Measurements from ENCODE around the gene UBQLNL. TPM values are rescaled to one million over a fixed set of nuclear protein-coding genes. Genes with fewer than 3 reads are reported as not detected.

Gene UBQLNL, protein sequence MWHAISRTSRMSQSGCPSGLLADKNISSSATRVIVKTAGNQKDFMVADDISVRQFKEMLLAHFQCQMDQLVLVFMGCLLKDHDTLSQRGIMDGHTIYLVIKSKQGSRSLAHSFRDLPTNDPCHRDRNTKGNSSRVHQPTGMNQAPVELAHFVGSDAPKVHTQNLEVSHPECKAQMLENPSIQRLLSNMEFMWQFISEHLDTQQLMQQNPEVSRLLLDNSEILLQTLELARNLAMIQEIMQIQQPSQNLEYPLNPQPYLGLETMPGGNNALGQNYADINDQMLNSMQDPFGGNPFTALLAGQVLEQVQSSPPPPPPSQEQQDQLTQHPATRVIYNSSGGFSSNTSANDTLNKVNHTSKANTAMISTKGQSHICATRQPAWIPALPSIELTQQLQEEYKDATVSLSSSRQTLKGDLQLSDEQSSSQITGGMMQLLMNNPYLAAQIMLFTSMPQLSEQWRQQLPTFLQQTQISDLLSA
- total RNA-seq (2021; fragmentation: NEBNext Ultra II Directional; extraction: Animal tissue kit (Norgen Biotek cat#: 25700)): under 1 TPM in 5 of 6 experiments, not detected in 1; 0.07 to 0.17 (median 0.11) TPM
- long read RNA-seq: 0 reads

DNA sequence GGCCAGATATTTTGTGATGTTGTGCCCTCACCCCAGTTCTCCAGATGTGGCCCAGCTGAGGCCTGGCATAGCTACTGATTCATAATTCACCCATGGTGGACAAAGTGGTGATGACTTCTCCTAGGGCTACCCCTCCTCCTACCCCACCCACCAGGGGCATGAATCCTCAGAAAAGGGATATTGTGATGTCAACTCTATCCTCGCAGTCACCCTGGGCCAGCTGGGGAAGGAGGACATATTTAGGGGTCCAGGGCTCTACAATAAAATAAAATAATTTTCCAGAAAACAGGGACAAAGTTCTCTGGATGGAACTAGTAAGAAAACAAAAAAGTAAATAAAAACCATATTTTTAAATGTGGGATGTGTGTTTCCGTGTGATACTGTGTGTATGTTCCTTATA lies at the start of gene UBQLNL:
Gene UBQLNL (minus strand): TSS at position 101 of the 400 bp plus-strand sequence. CDS start 258 bp downstream, outside the sequence.
- Mint-ChIP-seq H3K9me3 (no peaks in the 10 kb centered on the region), H3K36me3 (ENCODE audit: low read depth) (no peaks in the 10 kb centered on the region), H3K4me1 (ENCODE audit: low read depth) (no peaks in the 10 kb centered on the region), H3K4me3 (no peak within 1 kb of the TSS), H3K27me3 (ENCODE audit: insufficient read depth) (peaks cover 3% of the 10 kb centered on the region), H3K27ac (no peak within 1 kb of the TSS)
- TF ChIP-seq, protein P1, sequence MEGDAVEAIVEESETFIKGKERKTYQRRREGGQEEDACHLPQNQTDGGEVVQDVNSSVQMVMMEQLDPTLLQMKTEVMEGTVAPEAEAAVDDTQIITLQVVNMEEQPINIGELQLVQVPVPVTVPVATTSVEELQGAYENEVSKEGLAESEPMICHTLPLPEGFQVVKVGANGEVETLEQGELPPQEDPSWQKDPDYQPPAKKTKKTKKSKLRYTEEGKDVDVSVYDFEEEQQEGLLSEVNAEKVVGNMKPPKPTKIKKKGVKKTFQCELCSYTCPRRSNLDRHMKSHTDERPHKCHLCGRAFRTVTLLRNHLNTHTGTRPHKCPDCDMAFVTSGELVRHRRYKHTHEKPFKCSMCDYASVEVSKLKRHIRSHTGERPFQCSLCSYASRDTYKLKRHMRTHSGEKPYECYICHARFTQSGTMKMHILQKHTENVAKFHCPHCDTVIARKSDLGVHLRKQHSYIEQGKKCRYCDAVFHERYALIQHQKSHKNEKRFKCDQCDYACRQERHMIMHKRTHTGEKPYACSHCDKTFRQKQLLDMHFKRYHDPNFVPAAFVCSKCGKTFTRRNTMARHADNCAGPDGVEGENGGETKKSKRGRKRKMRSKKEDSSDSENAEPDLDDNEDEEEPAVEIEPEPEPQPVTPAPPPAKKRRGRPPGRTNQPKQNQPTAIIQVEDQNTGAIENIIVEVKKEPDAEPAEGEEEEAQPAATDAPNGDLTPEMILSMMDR (IDR thresholded peaks at IDR 0.05): no peak
- DNase-seq: no peak

DNA sequence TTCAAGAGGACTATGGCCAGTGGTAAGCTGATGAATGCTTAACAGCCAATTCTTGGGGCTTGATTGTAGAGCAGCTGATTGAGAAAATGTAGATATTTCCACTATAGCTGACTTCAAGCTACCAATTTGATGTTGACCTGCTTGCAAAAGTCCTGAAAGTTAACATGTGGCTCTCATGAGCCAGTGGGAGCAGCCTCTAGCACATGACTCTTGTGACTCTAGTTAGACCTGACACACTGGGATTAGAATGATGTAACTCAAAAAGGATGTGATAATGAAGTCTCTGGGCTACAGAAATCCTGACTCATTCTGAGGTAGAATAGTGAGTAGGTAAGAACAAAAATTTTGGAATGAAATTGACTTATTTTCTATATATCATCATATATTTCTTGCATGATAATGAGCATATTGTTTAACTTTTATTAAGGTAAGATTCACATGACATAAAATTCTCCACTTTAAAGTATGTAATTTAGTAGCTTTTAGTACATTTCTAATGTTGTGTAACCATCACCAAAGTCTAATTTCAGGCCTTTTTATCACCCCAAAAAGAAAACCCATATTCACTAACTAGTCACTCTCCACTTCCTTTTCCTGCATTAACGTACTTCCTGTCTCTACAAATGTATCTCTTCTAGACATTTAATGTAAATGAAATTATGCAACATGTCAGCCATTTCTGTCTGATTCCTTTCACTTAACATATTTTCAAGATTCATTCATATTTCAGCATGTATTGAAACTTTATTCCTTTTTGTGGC lies 47.9 kb upstream of the UBQLNL start:
- peak; percentile 6 for DNase-seq
- Mint-ChIP-seq H3K36me3 (ENCODE audit: low read depth) (no peaks in the 10 kb centered on the region), H3K9me3 (no peaks in the 10 kb centered on the region), H3K4me3 (no peak overlapping the region), H3K4me1 (ENCODE audit: low read depth) (peaks cover 10% of the 10 kb centered on the region), H3K27ac (no peak overlapping the region), H3K27me3 (ENCODE audit: insufficient read depth) (no peaks in the 10 kb centered on the region)
- TF ChIP-seq, protein P1 (IDR thresholded peaks at IDR 0.05): no peak

DNA sequence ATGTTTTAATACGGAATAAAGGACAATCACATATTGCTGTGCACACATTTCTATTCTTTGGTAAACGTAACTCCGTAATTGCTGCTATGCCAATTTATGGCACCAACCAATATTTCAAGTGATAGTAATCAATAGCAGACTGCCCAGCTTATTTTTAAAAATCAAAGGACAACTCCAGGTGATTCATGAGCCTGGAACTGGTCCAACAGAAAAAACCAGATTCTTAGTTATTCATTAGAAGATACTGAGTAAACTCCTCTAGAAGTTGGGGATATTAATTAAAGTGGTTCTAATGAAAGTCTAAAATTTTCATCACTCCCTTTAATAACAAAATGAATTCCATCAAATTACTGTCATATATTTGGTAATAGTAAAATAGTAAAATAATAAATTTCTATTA lies 41.3 kb upstream of the UBQLNL start:
- no peak for DNase-seq
- TF ChIP-seq, protein P1 (IDR thresholded peaks at IDR 0.05): no peak
- Mint-ChIP-seq H3K36me3 (ENCODE audit: low read depth) (no peaks in the 10 kb centered on the region), H3K4me1 (ENCODE audit: low read depth) (peaks cover 6% of the 10 kb centered on the region; the same call in 1 of the 2 replicates), H3K27me3 (ENCODE audit: insufficient read depth) (no peaks in the 10 kb centered on the region), H3K9me3 (no peaks in the 10 kb centered on the region), H3K27ac (no peak overlapping the region), H3K4me3 (no peak overlapping the region)

DNA sequence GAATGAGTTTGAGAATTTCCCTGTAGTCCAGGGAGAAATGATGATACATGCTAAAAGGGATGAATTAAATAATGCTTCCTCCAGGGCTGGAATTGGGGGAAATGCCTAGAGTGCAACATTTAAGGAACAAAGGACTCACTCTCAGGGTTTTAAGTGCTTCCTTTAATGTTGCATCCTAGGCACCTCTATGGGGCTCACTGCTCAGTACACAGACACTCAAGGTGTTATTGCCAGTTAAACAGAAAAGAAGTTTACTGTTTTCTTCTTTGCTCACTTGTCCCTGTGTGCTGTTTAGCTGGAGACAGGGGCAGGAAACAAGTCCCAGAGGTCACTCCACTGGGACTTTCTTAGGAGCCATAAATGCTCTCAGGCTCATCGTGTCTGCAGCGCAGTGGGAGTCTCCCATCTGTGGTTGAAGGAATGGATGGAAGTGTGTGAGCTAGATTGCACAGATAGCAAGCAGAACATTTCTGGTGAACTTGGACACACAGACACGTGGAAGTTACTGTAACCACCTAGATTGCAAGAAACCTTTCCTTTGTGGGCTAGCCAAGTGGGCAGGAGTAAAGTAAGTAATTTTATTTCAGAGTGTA lies 40.2 kb upstream of the UBQLNL start:
- no peaks in the 10 kb centered on the region for H3K9me3 Mint-ChIP-seq
- TF ChIP-seq, protein P1 (IDR thresholded peaks at IDR 0.05): no peak
- H3K27me3 Mint-ChIP-seq (ENCODE audit: insufficient read depth): no peaks in the 10 kb centered on the region
- no peaks in the 10 kb centered on the region for H3K36me3 Mint-ChIP-seq (ENCODE audit: low read depth)
- H3K27ac Mint-ChIP-seq: no peak overlapping the region
- no peak for DNase-seq
- no peak overlapping the region for H3K4me3 Mint-ChIP-seq
- peaks cover 8% of the 10 kb centered on the region for H3K4me1 Mint-ChIP-seq (ENCODE audit: low read depth)

DNA sequence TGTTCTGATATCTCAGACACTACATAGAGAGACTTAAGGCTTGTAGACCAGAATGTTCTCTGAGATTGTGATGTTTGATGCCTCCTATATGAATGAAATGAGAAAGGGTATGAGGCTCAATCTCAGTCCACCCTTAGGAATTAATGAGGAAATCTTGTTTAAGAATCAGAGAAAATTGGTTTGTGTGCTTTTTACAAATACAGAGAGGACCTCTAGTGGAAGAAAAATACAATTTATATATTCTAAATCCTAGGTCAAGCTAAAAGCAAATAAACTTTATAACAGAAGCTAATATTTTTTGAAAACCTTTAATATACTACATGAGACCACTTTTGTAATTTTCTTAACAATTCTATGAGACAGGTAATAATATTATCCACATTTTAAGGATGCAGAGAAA lies 36.8 kb upstream of the UBQLNL start:
- H3K4me1 Mint-ChIP-seq (ENCODE audit: low read depth): peaks cover 30% of the 10 kb centered on the region
- no peaks in the 10 kb centered on the region for H3K36me3 Mint-ChIP-seq (ENCODE audit: low read depth)
- no peaks in the 10 kb centered on the region for H3K27me3 Mint-ChIP-seq (ENCODE audit: insufficient read depth)
- H3K27ac Mint-ChIP-seq: no peak overlapping the region
- no peaks in the 10 kb centered on the region for H3K9me3 Mint-ChIP-seq
- TF ChIP-seq, protein P1 (IDR thresholded peaks at IDR 0.05): peak; percentile 70
- H3K4me3 Mint-ChIP-seq: no peak overlapping the region
- no peak for DNase-seq
